GM12878 (cell line): Measurements from ENCODE around the gene CRYL1. TPM values are rescaled to one million over a fixed set of nuclear protein-coding genes. Genes with fewer than 3 reads are reported as not detected.

Source experiments
- ATAC-seq: fragments of 200-7000 bp; cut with Tn5 transposase; 3 replicates; pipeline ENCODE4 v1.9.1; 2020; ENCODE audit warnings: mild to moderate bottlenecking, moderate library complexity
- BruUV-seq: library from RNA; stranded (reverse); fragments of 400-500 nt; replicated peaks from 2 replicates; lab custom pipeline; 2021; lab: Mats Ljungman, UMichigan
- CTCF ChIA-PET: fragments of 300-600 bp; sonication (Branson Sonifier 250); formaldehyde crosslinking; extraction: SDS; loops from one replicate; lab custom pipeline; 2021; ENCODE audit warnings: inconsistent platforms; lab: Yijun Ruan, JAX
- POLR2A ChIA-PET: fragments of 350-600 bp; formaldehyde crosslinking; extraction: SDS; loops from one replicate; lab custom pipeline; 2021; ENCODE audit warnings: inconsistent platforms; lab: Charles Lee
- RAD21 ChIA-PET: fragments of 300-600 bp; sonication (Branson Sonifier 250); formaldehyde crosslinking; loops from one replicate; lab custom pipeline; 2023; ENCODE audit warnings: antibody characterized with exemption; ENCODE audit not compliant: unreplicated experiment; lab: Charles Lee
- SMC1A ChIA-PET: fragments of 300-600 bp; sonication (Branson Sonifier 250); formaldehyde crosslinking; loops from one replicate; lab custom pipeline; 2023; ENCODE audit not compliant: unreplicated experiment, uncharacterized antibody; lab: Charles Lee
- DNase-seq: peaks from one replicate; pipeline ENCODE4 v3.0.0-alpha.2; 2011; ENCODE audit warnings: low read depth, low spot score
- FAIRE-seq: peaks from 3 replicates; lab custom pipeline; 2011; peaks lifted over from hg19 to GRCh38; lab: Jason Lieb, UNC
- H2AFZ ChIP-seq: 2 replicates; pipeline ENCODE4 v1.6.0; 2011; ENCODE audit warnings: low read depth, low read length, control low read depth; ENCODE audit not compliant: control insufficient read depth
- H3K27ac ChIP-seq: 2 replicates; pipeline ENCODE4 v1.5.1; 2011; ENCODE audit warnings: control low read depth; ENCODE audit not compliant: control insufficient read depth, insufficient read depth
- H3K27me3 ChIP-seq, 2 experiments: replicated peaks in 1 of 2; 2 replicates each; pipeline versions ENCODE4 v1.6.0 to v1.6.1; 2011; ENCODE audit warnings: low read length in 1 of 2; ENCODE audit not compliant: control insufficient read depth in 2 of 2, insufficient read depth in 2 of 2
- H3K36me3 ChIP-seq, 2 experiments: 2 replicates each; pipeline ENCODE4 v1.5.1; 2011; ENCODE audit warnings: low read length in 1 of 2; ENCODE audit not compliant: control insufficient read depth in 2 of 2, insufficient read depth in 2 of 2
- H3K4me1 ChIP-seq: 2 replicates; pipeline ENCODE4 v1.6.1; 2011; ENCODE audit warnings: mild to moderate bottlenecking, low read length, moderate library complexity, mixed read lengths; ENCODE audit not compliant: control insufficient read depth, insufficient read depth
- H3K4me2 ChIP-seq: 2 replicates; pipeline ENCODE4 v1.6.0; 2011; ENCODE audit warnings: control low read depth; ENCODE audit not compliant: control insufficient read depth, insufficient read depth
- H3K4me3 ChIP-seq: fragments of 200-600 bp; sonication (generic); 2 replicates; pipeline ENCODE4 v1.5.1; 2016
- H3K79me2 ChIP-seq: 2 replicates; pipeline ENCODE4 v1.6.0; 2011; ENCODE audit warnings: low read length; ENCODE audit not compliant: control insufficient read depth, insufficient read depth
- H3K9ac ChIP-seq: 2 replicates; pipeline ENCODE4 v1.8.0; 2011; ENCODE audit warnings: low read length, control low read depth, mixed read lengths; ENCODE audit not compliant: control insufficient read depth, insufficient read depth
- H3K9me3 ChIP-seq: replicated peaks from 3 replicates; pipeline ENCODE4 v1.5.1; 2011; ENCODE audit warnings: mild to moderate bottlenecking, low read length; ENCODE audit not compliant: control insufficient read depth, insufficient read depth
- H4K20me1 ChIP-seq: 2 replicates; pipeline ENCODE4 v1.6.0; 2011; ENCODE audit not compliant: control insufficient read depth, insufficient read depth
- ESRRA ChIP-seq: IDR thresholded peaks from 2 replicates; pipeline ENCODE4 v1.6.1; 2012; ENCODE audit warnings: mild to moderate bottlenecking, low read length, improper control_type of control experiment
- HDGF ChIP-seq: fragments of 450-650 bp; IDR thresholded peaks from 2 replicates; pipeline ENCODE4 v1.6.1; 2016; ENCODE audit warnings: antibody characterized with exemption
- KDM1A ChIP-seq: fragments of 200-600 bp; sonication (generic); IDR thresholded peaks from 2 replicates; pipeline ENCODE4 v1.6.1; 2016; ENCODE audit warnings: borderline replicate concordance
- NR2F1 ChIP-seq: fragments of 450-650 bp; conservative IDR thresholded peaks from 2 replicates; pipeline ENCODE4 v1.6.1; 2017; ENCODE audit warnings: mild to moderate bottlenecking
- POLR2A ChIP-seq: IDR thresholded peaks from 2 replicates; pipeline ENCODE4 v1.6.1; 2011; ENCODE audit warnings: low read depth, mild to moderate bottlenecking, low read length
- RAD21 ChIP-seq: IDR thresholded peaks from 2 replicates; pipeline ENCODE4 v1.6.1; 2011; ENCODE audit warnings: mild to moderate bottlenecking, low read depth, low read length, moderate library complexity; ENCODE audit not compliant: insufficient read depth
- SMAD1 ChIP-seq: fragments of 450-650 bp; IDR thresholded peaks from 2 replicates; pipeline ENCODE4 v1.6.1; 2018; ENCODE audit warnings: mild to moderate bottlenecking, low read depth; ENCODE audit not compliant: partially characterized antibody
- TARDBP ChIP-seq: IDR thresholded peaks from 2 replicates; pipeline ENCODE4 v1.6.1; 2016; ENCODE audit warnings: borderline replicate concordance
- ZBED1 ChIP-seq: IDR thresholded peaks from 2 replicates; pipeline ENCODE4 v1.6.1; 2016; ENCODE audit warnings: borderline replicate concordance
- ZSCAN29 ChIP-seq: fragments of 450-650 bp; IDR thresholded peaks from 2 replicates; pipeline ENCODE4 v1.6.1; 2017; ENCODE audit warnings: mild to moderate bottlenecking, moderate library complexity
- WGBS: methylation state at CpG from one replicate; pipeline ENCODE4 v1.1.6; 2016; ENCODE audit warnings: low lambda C conversion rate; ENCODE audit not compliant: insufficient replicate concordance, insufficient coverage; ENCODE audit errors: missing lambda C conversion rate; 5-methylcytosine and 5-hydroxymethylcytosine counted together
- in situ Hi-C: fragments of 300-500 bp; cut with MboI; formaldehyde crosslinking; loops from 9 replicates; pipeline ENCODE4 v1.14.3; 2018; ENCODE audit warnings: mixed read lengths
- intact Hi-C: fragments of 100-400 bp; cut with micrococcal nuclease; formaldehyde crosslinking; loops from one replicate; pipeline ENCODE4 v1.14.2; 2022; ENCODE audit not compliant: unreplicated experiment
- polyA plus RNA-seq, 11 experiments: library from polyadenylated mRNA; depleted of rRNA in 4 of 11; unstranded in 6 of 11; stranded (reverse) in 5 of 11; fragments of >200 nt; fragmentation: Nextera tagmentation in 4 of 11; fragmentation: Illumina TruSeq in 1 of 11; extraction: Ambion mirVana in 4 of 11; extraction: Trizol in 1 of 11; gene quantifications; 1 replicate in 1 of 11; 2 replicates in 10 of 11; pipeline versions ENCODE4 v1.2.1 to v1.2.3, GENCODE V29; 2011 to 2016; ENCODE audit warnings: inconsistent platforms in 2 of 11, missing spikeins in 2 of 11, low read depth in 1 of 11
- total RNA-seq, 4 experiments: library from RNA; depleted of rRNA in 3 of 4; stranded (reverse); fragments of >200 nt in 3 of 4; fragmentation: Illumina TruSeq in 1 of 4; extraction: Trizol in 1 of 4; gene quantifications; 2 replicates each; pipeline versions ENCODE4 v1.2.1 to v1.2.3, GENCODE V29; 2013 to 2021
- TF ChIP-seq, protein P1 (sequence below): fragments of 150-350 bp; IDR thresholded peaks from 2 replicates; pipeline ENCODE4 v1.6.1; 2016; ENCODE audit warnings: low read depth, low read length
- TF ChIP-seq, protein P2 (sequence below): IDR thresholded peaks from 2 replicates; pipeline ENCODE4 v1.6.1; 2011; ENCODE audit warnings: mild to moderate bottlenecking, low read depth, low read length, moderate library complexity; ENCODE audit not compliant: insufficient replicate concordance
- TF ChIP-seq, protein P3 (sequence below): IDR thresholded peaks from 2 replicates; pipeline ENCODE4 v1.6.1; 2011; ENCODE audit warnings: borderline replicate concordance, low read depth, mild to moderate bottlenecking, moderate library complexity, mixed read lengths, low read length; ENCODE audit not compliant: insufficient read depth; ENCODE audit errors: extremely low read length
- TF ChIP-seq, protein P4 (sequence below): fragments of 450-650 bp; IDR thresholded peaks from 2 replicates; pipeline ENCODE4 v1.6.1; 2017; ENCODE audit warnings: antibody characterized with exemption, mild to moderate bottlenecking, moderate library complexity
- TF ChIP-seq, protein P5 (sequence below): fragments of 450-650 bp; IDR thresholded peaks from 2 replicates; pipeline ENCODE4 v1.6.1; 2016; ENCODE audit warnings: mild to moderate bottlenecking

CRYL1 gene
- total and polyA plus RNA-seq, 10 of the 15 experiments (the other 5 are each of a cell fraction or from before 2014, with no cell fraction given) = 5.5 to 36.7 (median 12.2) TPM

DNA sequence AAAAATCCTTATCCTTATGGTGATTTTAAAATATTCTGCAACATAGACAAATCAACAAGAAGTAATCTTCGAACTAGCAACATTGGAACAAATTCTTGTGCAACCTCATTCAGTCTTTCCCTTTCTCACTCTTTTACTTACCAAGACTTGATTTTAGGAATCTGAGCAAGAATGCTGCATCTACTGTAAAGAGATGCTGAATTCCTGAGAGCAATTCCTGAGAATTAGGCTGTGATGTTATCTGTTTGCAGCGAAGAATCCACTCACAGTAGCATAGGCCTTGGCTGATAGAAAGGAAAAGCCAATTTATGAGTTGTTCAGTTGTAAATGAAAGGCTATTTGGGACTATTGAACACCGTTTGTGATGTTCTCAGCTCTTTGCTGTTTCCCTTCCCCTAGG is 144.3 kb downstream of the CRYL1 start (continued):
- TF ChIP-seq, protein P1, sequence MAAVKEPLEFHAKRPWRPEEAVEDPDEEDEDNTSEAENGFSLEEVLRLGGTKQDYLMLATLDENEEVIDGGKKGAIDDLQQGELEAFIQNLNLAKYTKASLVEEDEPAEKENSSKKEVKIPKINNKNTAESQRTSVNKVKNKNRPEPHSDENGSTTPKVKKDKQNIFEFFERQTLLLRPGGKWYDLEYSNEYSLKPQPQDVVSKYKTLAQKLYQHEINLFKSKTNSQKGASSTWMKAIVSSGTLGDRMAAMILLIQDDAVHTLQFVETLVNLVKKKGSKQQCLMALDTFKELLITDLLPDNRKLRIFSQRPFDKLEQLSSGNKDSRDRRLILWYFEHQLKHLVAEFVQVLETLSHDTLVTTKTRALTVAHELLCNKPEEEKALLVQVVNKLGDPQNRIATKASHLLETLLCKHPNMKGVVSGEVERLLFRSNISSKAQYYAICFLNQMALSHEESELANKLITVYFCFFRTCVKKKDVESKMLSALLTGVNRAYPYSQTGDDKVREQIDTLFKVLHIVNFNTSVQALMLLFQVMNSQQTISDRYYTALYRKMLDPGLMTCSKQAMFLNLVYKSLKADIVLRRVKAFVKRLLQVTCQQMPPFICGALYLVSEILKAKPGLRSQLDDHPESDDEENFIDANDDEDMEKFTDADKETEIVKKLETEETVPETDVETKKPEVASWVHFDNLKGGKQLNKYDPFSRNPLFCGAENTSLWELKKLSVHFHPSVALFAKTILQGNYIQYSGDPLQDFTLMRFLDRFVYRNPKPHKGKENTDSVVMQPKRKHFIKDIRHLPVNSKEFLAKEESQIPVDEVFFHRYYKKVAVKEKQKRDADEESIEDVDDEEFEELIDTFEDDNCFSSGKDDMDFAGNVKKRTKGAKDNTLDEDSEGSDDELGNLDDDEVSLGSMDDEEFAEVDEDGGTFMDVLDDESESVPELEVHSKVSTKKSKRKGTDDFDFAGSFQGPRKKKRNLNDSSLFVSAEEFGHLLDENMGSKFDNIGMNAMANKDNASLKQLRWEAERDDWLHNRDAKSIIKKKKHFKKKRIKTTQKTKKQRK = no peak
- TF ChIP-seq SMAD1 = no peak
- TF ChIP-seq HDGF = no peak

DNA sequence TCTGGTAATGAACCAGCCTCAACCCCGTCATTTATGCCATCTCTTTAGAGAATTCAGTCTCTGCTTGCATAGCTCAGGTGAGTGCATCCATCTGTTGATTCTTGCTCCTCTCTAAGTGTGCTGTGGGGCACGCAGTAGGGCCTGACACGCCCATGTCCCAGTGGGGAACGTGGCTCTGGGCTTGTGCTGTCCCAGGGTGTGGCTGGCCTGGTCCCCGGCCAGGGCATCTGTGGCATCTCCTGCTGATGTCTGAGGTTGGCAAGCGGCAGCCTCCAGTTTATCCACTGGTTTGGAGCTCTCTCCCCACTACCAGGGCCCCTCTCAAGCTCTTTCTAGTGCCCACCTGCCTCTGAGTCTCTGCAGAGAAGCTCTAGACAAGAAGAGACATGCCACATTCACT is 146.9 kb downstream of the CRYL1 start:
- no peak overlapping the region for H2AFZ ChIP-seq
- ChIA-PET POLR2A (no interaction called here), SMC1A (no interaction called here)
- TF ChIP-seq RAD21 (no peak), POLR2A (no peak), ESRRA (no peak), HDGF (no peak), KDM1A (no peak), ZBED1 (no peak), TARDBP (no peak), ZSCAN29 (no peak), NR2F1 (no peak)
- TF ChIP-seq, protein P2, sequence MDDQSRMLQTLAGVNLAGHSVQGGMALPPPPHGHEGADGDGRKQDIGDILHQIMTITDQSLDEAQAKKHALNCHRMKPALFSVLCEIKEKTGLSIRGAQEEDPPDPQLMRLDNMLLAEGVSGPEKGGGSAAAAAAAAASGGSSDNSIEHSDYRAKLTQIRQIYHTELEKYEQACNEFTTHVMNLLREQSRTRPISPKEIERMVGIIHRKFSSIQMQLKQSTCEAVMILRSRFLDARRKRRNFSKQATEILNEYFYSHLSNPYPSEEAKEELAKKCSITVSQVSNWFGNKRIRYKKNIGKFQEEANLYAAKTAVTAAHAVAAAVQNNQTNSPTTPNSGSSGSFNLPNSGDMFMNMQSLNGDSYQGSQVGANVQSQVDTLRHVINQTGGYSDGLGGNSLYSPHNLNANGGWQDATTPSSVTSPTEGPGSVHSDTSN = no peak
- TF ChIP-seq, protein P3, sequence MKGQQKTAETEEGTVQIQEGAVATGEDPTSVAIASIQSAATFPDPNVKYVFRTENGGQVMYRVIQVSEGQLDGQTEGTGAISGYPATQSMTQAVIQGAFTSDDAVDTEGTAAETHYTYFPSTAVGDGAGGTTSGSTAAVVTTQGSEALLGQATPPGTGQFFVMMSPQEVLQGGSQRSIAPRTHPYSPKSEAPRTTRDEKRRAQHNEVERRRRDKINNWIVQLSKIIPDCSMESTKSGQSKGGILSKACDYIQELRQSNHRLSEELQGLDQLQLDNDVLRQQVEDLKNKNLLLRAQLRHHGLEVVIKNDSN = no peak
- TF ChIP-seq, protein P4, sequence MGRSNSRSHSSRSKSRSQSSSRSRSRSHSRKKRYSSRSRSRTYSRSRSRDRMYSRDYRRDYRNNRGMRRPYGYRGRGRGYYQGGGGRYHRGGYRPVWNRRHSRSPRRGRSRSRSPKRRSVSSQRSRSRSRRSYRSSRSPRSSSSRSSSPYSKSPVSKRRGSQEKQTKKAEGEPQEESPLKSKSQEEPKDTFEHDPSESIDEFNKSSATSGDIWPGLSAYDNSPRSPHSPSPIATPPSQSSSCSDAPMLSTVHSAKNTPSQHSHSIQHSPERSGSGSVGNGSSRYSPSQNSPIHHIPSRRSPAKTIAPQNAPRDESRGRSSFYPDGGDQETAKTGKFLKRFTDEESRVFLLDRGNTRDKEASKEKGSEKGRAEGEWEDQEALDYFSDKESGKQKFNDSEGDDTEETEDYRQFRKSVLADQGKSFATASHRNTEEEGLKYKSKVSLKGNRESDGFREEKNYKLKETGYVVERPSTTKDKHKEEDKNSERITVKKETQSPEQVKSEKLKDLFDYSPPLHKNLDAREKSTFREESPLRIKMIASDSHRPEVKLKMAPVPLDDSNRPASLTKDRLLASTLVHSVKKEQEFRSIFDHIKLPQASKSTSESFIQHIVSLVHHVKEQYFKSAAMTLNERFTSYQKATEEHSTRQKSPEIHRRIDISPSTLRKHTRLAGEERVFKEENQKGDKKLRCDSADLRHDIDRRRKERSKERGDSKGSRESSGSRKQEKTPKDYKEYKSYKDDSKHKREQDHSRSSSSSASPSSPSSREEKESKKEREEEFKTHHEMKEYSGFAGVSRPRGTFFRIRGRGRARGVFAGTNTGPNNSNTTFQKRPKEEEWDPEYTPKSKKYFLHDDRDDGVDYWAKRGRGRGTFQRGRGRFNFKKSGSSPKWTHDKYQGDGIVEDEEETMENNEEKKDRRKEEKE = no peak
- TF ChIP-seq, protein P5, sequence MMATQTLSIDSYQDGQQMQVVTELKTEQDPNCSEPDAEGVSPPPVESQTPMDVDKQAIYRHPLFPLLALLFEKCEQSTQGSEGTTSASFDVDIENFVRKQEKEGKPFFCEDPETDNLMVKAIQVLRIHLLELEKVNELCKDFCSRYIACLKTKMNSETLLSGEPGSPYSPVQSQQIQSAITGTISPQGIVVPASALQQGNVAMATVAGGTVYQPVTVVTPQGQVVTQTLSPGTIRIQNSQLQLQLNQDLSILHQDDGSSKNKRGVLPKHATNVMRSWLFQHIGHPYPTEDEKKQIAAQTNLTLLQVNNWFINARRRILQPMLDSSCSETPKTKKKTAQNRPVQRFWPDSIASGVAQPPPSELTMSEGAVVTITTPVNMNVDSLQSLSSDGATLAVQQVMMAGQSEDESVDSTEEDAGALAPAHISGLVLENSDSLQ = no peak

More for the DNA sequence above, 146.9 kb downstream of the CRYL1 start:
- Histone ChIP-seq H3K27ac (no peak overlapping the region), H3K4me2 (no peak overlapping the region), H3K4me3 (no peak overlapping the region), H3K9me3 (no peaks in the 10 kb centered on the region), H3K27me3 (no peaks in the 10 kb centered on the region), H3K79me2 (no peaks in the 10 kb centered on the region), H3K36me3 (no peaks in the 10 kb centered on the region), H3K9ac (no peak overlapping the region), H3K4me1 (no peaks in the 10 kb centered on the region), H4K20me1 (no peaks in the 10 kb centered on the region)
- in situ Hi-C loops = loop anchor here (5.0 kb wide), 1 partner anchor 51 kb away; no protein-coding TSS in a partner anchor
- ATAC-seq = no peak
- intact Hi-C loops = no loop called here
- WGBS = 8% methylated on average over 6 of the region's 6 CpGs
- no peak for FAIRE-seq
- no peak for DNase-seq
- no TSS peak for BruUV-seq
- ChIA-PET RAD21 (no interaction called here), CTCF (interaction anchor here (1.1 kb wide), 1 partner anchor 85 kb away, joined by 3 read pairs; no protein-coding TSS in a partner anchor)
